DMS53 treated with DMSO at 0.1 percent for 48 hours (cell line): ENCODE data around the gene APBA3.
"Not testable (repeated sequence)": the region's sequence is repeated elsewhere in the genome, so short reads cannot be mapped to it uniquely, and the experiment has no call there.

ENCODE experiments used
- DNase-seq: peaks from one replicate; lab custom pipeline; 2025; ENCODE audit not compliant: unreplicated experiment; lab: John Stamatoyannopoulos, UW

APBA3 gene

DNA sequence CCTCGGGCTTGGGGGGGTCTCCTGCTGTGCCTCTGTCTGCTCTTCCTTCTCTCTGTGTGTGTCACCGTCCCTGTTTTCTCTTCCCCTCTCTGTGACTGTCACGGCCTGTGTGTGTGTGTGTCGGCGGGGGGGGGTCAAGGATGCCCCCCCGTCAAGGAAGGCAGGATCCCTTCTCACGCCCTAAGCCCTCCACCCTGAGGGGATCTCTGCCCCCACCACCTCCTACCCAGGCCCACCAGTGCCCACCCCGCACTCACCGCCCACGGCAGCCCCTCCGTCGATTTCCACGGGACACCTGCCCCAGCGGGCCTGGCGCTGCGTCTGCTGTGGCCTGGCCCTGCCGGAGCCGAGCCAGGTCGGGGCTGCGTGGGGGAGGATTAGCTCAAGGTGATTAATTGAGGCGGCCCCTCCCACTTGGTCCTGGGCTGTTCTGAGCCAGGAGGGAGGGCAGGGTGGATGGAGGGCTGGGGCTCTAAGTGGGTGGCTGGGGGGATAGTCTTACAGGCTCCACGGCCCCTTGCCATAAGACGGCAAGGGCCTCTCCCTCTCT, 10.5 kb upstream of the APBA3 start, which contains the start of gene RAX2:
RAX2 (minus strand) TSS at position 323 of the 550 bp plus-strand sequence. CDS start 486 bp downstream, outside the sequence.
- no peak for DNase-seq

DNA sequence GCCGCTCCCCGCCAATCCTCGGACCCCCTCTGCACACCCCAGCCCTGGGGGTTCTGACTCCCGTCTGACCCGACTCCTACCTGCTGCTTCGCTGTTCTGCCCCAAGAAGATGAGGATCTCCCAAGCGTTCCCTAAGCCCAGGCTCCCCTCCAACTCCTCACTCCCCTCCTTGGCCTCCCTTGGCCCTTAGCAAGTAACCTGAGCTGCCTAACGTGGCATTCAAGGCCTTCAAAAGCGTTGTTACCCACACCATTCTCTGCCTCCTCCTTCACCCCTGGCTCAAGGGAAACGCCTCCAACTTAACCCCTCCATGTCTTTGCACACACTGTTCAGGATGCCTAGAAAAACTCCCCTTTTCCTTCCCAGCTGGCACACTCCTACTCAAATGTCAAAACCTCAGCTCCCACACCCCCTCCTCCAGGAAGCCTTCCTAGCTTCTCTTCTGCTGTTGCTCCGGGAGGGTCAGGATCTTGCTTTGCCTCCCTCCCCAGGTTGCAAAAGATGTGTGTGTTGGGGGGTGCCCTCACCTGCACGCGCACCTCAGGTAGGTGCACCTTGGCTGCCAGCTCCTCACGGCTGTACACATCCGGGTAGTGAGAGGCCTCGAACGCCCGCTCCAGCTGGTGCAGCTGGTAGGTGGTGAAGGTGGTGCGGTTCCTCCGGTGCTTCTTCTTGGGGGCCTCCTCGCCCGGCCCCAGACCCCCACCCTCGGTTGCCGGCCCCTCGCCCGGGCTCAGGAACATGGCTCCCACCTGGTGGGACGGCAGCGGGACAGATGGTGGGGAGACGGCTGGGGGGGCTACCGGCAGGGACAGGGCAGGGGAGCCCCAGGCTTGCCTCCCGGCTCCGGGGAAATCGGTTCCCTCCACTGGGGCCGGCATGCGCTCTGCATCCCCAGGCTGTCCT, 9.8 kb upstream of the APBA3 start:
- no peak for DNase-seq

DNA sequence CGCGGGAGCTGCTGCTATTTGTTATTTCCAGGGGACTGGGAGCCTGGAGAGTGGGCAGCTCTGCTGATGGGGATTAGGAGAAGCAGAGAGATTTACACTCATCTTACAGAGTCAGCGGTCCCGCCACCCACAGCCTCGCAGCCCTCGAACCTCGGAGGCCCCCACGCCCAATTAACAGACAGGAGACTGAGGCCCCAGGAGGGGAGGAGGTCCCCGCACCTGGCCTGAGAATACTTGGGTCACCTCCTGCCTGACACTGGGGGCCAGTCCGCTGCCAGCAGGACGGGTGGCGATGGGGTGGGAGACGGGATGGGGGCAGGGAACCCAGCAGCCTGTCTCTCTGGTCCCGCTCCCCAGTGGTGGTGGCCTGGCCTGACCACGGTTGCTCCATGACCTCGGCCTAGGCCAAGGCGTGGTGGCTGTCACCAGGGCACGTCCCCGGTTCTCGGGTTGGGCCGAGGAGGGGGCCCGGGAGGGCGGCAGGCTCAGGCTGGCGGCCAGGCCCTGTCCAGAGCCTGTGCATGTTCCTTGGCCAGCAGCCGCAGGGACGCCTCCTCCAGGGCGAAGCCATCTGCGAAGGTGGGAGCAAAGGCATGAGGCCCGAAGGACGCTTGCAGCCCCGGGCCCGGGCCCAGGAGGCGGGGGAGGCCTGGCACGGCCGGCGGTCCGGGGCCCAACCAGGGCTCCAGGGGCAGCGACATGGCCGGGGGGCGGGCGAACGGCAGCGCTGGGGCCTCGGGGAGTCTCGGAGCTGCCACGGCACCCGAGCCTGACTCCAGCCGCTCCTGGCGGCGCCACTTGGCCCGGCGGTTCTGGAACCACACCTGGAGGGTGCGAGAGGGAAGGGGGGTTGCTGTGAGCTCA, 8.9 kb upstream of the APBA3 start:
- DNase-seq: no peak

DNA sequence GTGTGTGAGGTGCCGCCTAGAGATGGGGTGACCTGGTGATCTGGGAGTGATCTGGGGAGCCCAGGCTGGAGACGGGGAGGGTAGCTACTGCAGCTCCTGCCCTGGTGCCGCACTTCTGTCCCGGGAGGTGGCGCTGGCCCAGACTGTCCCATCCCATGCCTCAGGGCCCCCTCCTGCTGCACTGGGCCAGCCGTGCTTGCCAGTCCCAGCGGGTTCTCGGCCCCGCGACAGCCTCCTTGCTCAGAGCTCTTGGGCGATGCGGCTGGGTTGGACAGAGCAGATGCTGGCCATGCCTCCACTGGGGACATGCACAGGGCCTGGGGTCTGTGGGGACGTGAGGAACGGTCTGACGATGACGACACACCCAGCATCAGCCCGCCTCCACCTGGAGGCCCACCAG, 8.0 kb upstream of the APBA3 start:
- DNase-seq: no peak

DNA sequence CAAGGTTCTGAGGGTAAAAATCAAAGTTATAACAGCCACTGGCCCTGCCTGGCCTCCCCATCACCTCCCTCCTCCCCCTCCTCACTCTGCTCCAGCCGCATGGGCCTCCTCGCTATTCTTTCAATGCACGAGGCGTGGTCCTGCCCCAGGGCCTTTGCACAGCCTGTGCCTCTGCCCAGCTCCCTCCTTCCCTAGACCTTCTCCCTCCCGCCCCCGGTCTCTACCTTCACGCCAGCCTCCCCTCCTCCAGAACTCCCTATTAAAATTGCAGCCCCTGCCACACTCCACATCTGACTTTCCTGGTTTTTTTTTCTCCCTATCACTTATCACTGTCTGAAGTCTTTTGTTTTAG, 7.2 kb upstream of the APBA3 start:
- DNase-seq: no peak

DNA sequence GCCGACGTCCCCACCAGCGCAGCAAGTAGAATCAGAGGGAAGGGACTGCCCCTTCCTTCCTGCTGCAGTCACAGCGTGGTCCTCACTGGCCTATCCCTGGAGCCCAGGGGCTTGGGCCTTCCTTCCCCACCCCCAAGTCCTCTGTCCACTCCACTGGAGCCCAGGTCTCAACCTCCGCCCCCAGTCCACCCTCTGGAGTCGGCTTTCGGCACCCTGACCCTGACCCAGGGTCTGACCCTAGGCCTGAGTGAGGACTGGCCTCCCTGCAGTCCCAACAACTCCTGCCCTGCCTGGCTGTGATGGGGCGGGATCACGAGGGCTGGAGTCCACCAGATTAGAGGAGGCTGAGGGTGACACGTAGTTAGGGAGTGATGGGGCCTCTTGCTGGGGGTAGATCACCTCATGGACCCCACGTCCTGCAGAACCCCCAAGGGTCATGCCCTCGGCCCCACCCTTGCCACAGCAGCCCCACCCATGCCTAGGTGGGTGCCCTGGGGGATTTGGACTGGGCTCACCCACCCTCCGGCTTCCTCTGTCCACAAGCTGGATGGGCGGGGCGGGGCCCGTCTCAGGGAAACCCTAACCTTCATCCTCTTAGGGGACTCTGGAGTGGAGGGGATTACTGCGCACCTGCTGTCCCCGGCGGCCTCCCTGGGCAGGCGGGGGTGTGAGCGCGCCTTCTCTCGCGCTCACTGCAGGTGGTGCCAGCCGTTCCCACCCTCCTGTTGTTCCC, 6.7 kb upstream of the APBA3 start:
- DNase-seq: no peak

DNA sequence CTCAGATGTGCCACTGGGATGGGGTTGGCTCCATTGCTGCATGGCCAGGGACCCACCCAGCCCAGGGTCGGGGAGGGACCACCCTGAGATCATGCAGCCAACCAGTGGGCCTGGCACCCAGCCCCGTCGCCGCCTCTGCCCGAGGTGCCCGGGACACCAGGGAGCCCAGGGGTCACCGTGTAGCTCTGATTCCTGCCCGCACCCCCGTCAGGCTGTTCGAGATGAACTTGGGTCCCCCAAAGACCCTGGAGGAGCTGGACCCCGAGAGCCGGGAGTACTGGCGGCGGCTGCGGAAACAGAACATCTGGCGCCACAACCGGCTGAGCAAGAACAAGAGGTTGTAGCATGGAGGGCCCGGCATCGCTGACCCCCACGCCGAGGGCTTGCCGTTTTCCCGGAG, 5.6 kb upstream of the APBA3 start:
- DNase-seq: no peak

DNA sequence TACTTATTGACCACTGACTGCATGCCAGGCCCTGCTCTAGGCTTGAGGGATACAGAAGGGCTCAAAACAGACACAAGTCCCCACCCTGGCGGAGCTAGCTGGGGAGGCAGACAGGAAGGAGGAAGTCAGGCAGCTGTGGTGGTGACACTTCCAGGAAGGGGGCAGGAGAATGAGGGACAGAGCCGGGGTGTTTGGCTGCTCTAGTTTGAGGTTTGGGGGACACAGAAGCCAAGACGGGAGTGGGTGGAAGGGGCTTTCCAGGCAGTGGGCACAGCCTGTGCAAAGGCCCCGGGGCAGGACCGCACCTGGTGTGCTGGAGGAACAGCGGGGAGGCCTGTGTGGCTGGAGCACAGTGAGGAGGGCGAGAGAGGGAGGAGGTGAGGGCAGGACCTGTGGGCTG, 5.0 kb upstream of the APBA3 start:
- no peak for DNase-seq

DNA sequence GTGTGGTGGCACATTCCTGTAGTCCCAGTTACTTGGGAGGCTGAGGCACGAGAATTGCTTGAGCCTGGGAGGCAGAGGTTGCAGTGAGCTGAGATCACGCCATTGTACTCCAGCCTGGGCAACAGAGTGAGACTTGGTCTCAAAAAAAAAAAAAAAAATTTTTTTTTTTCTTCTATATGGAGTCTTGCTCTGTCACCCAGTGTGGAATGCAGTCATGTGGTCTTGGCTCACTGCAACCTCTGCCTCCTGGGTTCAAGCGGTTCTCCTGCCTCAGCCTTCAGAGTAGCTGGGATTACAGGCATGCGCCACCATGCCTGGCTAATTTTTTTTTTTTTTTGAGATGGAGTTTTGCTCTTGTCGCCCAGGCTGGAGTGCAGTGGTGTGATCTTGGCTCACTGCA, 4.3 kb upstream of the APBA3 start:
- not testable (repeated sequence) for DNase-seq

DNA sequence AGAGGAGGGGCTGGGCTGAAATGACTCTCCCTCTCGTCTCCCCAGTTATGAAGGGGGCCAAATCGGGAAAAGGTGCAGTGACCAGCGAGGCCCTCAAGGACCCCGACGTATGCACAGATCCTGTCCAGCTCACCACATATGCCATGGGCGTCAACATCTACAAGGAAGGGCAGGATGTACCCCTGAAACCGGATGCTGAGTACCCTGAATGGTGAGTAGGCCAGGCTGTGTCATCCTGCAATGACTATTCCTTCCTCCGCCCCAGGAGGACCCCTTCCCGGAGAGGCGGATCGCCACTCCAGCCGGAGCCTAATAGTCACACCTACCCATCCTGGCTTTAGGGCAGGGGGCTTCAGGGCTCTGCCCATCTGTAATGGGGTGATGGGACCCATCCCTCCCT, 3.6 kb upstream of the APBA3 start:
- no peak for DNase-seq

DNA sequence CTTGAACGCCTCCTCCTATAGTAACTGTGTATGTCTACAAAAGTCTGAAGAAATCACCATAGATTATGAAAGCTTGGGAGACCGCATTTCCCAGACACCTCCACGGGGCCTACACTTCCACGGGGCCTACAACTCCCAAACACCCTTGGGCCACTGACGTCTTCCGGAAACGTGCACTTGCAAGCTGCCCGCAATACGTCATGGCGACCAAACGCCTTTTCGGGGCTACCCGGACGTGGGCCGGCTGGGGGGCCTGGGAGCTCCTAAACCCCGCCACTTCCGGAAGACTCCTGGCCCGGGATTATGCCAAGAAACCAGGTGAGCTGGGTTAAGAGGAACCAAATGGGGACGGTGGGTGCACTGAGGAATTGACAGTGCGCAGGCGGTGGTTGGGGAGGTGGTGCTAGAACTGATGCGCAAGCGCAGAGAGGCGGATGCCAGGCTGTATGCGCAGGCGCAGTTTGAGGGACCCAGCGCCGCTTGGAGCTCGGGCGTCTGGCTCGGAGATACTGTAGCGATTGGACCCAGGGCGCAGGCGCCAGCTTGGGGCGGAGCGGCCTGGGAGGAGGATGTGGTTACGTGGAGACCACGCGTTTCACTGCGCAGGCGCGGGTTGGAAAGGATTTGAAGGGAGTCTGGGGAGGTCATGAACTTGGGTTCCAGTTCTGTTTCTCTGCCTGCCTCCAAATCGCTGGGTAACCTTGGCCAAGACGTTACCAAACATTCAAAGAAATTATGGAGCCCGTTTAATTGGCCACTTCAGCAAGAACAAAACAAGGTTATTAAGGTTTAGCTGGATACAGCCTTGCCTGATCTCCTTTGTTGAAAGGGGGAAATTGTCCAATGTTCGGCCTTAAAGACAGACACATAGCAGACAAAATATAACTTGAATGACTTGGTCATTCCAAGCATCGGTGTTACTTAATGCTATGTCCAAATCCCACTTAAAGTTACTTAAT, 1.3 kb upstream of the APBA3 start, which contains the start of gene MRPL54:
MRPL54 (plus strand) TSS at position 182 of the 959 bp plus-strand sequence; CDS start at position 201, 19 bp downstream.
- peak; percentile 90 for DNase-seq

DNA sequence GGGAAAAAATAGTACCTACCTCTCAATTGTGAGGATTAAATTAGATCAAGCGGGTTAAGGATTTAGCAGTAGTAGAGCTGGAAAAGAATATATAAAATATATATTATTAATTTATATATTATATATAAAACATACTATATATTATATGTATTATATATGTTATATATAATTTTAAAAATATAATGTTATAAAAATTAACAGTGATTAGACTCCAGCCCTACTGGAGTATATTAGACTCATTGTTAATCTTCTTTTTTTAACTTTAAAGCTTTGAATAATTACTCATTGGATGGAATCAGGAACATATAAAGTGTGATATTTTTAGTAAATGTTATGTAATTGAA, 610 bp upstream of the APBA3 start:
- no peak for DNase-seq

DNA sequence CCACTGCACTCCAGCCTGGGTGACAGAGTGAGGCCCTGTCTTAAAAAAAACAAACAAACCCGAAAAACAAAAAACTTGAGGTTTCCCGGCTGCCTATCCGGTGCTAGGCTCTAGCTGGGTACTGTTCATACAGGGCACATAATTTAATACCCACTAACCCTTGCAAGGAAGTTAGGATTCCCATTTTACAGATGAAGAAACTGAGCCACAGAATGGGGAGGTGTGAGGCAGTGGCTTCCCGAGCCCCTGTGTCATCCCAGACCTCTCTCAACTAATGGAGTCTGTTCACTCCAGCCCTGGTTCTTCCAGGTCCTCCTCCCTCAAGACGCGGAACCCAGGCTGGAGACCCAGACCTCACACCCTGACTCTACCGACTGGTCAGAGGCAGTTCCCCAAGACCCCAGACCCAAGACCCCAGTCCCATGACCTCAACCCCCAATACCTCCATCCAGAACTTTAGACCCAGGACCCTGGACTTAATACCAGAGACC, 576 bp downstream of the APBA3 start:
- DNase-seq: no peak

DNA sequence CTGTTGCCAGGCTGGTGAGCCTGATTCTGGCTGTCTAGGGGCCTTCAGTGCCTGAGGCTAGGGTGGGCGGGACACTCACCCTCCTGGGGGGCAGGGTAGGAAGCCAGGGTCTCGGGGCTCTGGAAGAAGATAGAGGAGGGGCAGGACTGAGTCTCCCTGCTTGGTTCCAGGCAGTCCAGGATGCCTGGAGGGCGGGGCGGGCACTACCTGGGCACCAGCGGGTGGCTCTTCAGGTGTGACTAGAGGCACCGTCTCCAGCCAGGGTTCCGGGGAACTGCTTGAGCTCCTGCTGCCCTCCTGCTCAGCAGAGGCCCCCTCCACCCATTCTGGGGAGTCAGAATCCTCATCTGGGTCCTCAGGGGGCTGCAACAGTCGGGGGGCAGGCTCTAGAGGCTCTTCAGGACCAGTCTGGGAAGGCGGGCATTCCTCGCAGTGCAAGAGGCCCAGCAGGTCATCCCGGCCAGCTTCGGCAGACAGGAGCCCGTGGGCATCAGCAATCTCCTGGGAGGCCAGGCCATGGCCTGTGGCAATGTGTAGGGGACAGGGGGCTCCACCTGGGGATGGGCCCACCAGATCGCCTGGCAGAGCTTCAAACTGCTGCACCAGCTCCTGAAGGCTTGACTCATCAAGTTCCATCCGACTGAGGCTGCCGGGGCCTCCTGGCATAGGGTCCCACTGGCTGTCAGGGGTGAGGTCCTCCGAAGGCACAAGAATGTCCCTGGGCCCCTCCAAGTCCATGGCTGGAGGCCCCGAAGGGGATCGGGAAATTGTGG, 1.8 kb downstream of the APBA3 start:
- DNase-seq: no peak

DNA sequence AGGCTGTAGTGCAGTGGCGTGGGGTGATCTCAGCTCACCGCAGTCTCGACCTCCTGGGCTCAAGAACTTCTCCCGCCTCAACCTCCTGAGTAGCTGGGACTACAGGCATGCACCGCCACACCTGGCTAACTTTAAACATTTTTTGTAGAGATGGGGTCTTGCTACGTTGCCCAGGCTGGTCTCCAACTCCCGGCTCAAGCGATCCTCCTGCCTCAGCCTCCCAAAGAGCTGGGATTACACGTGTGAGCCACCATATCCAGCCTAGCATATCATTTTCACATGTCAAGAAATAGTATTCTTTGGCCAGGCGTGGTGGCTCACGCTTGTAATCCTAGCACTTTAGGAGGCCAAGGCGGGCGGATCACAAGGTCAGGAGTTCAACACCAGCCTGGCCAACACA, 3.2 kb downstream of the APBA3 start:
- DNase-seq: not testable (repeated sequence)

DNA sequence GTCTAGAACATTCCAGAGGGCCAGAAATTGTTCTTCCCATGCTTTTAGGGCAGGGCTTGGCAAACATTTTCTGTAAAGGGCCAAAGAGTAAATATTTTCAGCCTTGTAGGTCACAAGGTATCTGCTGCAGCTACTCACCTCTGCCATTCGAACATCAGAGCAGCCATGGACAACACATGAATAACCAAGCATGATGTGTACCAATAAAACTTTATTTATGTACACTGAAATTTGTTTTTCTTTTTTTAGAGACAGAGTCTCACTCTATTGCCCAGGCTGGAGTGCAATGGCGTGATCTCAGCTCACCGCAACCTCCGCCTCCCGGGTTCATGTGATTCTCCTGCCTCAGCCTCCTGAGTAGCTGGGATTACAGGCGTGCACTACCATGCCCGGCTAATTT, 3.8 kb downstream of the APBA3 start:
- not testable (repeated sequence) for DNase-seq

DNA sequence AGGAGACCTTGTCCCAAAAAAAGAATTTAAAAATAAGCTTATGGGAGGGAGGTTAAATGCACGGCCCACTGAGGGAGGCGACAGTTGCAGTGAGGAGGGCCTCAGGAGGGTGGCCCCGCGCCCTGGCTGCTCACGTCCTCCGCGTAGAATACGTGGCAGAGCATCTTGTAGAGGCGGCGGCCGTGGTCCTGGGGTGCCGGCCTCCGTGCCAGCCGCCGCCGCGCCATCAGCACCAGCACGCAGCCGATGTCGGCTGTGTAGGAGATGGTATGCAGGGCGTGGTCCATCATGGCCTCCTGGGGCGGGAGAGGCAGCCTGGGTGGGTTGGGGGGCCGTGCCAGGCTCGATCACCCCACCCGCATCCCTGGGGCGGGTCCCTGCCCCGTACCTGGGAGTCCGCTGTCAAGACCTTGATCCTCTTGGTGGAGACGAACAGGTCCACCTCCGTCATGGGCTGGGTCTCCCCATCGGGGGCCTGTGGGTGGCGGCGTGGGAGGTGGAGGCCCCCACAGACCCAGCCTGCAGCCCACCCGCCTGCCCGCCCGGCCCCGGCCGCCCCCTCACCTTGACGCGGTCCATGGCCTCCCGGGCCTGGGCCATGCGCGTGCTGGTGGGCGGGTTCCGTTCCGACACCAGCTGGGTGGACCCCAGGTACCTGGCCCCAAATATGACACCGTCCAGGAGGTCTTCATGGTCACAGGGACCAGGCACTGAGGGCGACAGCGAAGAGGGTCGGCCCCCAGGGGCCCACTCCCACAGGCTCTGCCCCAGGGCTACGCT, 7.7 kb downstream of the APBA3 start:
- no peak for DNase-seq

DNA sequence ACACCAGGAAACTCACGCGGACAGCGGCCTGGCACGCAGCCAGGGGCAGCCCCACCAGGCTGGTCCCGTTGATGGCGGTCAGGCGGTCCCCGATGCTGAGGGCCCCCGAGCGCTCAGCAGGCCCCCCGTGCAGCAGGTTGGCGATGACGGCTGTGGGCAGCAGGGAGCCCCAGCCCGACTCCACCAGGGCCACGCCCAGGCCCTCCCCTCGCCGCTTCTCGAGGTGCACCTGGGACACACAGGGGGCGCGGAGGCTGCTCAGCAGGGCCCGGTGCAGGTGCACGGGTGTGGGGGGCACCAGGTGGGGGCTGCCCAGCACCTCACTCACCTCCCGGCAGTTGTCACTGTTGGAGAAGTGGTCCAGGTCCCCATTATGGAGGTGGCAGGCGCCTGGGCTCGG, 9.0 kb downstream of the APBA3 start:
- DNase-seq: no peak
